ENCODE measurements around the gene SORCS1.

The SORCS1 gene

DNA sequence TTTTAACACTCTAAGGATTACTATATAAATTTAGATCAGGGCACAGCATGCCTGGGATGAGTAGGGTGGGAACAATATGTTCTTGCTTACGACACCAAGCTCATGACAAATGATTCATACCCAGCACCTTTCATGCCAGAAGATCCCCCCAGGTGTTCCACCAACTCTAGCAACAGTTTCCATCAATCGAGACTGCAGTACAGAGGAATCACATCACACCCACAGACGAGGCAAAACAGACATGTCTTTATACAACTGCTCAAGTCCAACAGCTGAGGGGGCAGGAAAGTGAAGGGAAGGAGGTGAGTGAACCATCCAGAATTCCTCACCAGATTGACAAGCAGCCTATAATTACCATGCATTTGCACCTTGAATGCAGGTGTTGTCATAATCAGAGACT, 3.6 kb downstream of the SORCS1 start:
- no peaks in the 10 kb centered on the region for H4K20me1 ChIP-seq (ENCODE audit: insufficient read depth, low read length)
- no peaks in the 10 kb centered on the region for H3K79me2 ChIP-seq (ENCODE audit: insufficient read depth, low read length)
- no peaks in the 10 kb centered on the region for H3K27me3 ChIP-seq (ENCODE audit: insufficient read depth, low read length)
- no peak overlapping the region for H2AFZ ChIP-seq (ENCODE audit: low read length)
- H3K4me3 ChIP-seq (ENCODE audit: low read depth, low read length, poor library complexity, severe bottlenecking) = no peak overlapping the region
- no peak overlapping the region for H3K27ac ChIP-seq (ENCODE audit: low read depth, low read length, poor library complexity, severe bottlenecking)
- no peaks in the 10 kb centered on the region for H3K9me3 ChIP-seq (ENCODE audit: low read length)
- H3K9me2 ChIP-seq (ENCODE audit: low read depth, low read length) = no peaks in the 10 kb centered on the region
- H3F3A ChIP-seq (ENCODE audit: insufficient read depth, low read length) = no peaks in the 10 kb centered on the region
- TF ChIP-seq EZH2 (IDR thresholded peaks at IDR 0.05; ENCODE audit: borderline replicate concordance, low read length) (no peak), CTCF (IDR thresholded peaks at IDR 0.05; ENCODE audit: low read length) (no peak)
- no peaks in the 10 kb centered on the region for H3K4me1 ChIP-seq (ENCODE audit: insufficient read depth, low read length, severe bottlenecking)
- H3K4me2 ChIP-seq (ENCODE audit: low read length) = no peak overlapping the region
- no peaks in the 10 kb centered on the region for H3K36me3 ChIP-seq (ENCODE audit: insufficient read depth, low read length)
- no peak overlapping the region for H3K9ac ChIP-seq (ENCODE audit: low read length)

- H3K27ac ChIP-seq (ENCODE audit: low read depth, low read length, poor library complexity, severe bottlenecking) = no peak overlapping the region
Observed at GRCh38 chr10:107159871-107160270, 4.6 kb downstream of the SORCS1 start.

GRCh38 chr10:107157071-107157470, 7.4 kb downstream of the SORCS1 start:
- H3K9me3 ChIP-seq (ENCODE audit: low read length) = no peaks in the 10 kb centered on the region
- no peak overlapping the region for H2AFZ ChIP-seq (ENCODE audit: low read length)
- no peaks in the 10 kb centered on the region for H3F3A ChIP-seq (ENCODE audit: insufficient read depth, low read length)
- H3K4me2 ChIP-seq (ENCODE audit: low read length) = no peak overlapping the region
- no peak overlapping the region for H3K9ac ChIP-seq (ENCODE audit: low read length)
- no peaks in the 10 kb centered on the region for H3K4me1 ChIP-seq (ENCODE audit: insufficient read depth, low read length, severe bottlenecking)
- H3K27me3 ChIP-seq (ENCODE audit: insufficient read depth, low read length) = no peaks in the 10 kb centered on the region
- no peak overlapping the region for H3K4me3 ChIP-seq (ENCODE audit: low read depth, low read length, poor library complexity, severe bottlenecking)
- no peak for TF ChIP-seq EZH2 (IDR thresholded peaks at IDR 0.05; ENCODE audit: borderline replicate concordance, low read length)
- TF ChIP-seq CTCF (IDR thresholded peaks at IDR 0.05; ENCODE audit: low read length) = no peak
- no peaks in the 10 kb centered on the region for H4K20me1 ChIP-seq (ENCODE audit: insufficient read depth, low read length)
- no peaks in the 10 kb centered on the region for H3K79me2 ChIP-seq (ENCODE audit: insufficient read depth, low read length)
- no peaks in the 10 kb centered on the region for H3K36me3 ChIP-seq (ENCODE audit: insufficient read depth, low read length)
- H3K9me2 ChIP-seq (ENCODE audit: low read depth, low read length) = no peaks in the 10 kb centered on the region
- H3K27ac ChIP-seq (ENCODE audit: low read depth, low read length, poor library complexity, severe bottlenecking) = no peak overlapping the region

More at GRCh38 chr10:107159871-107160270, 4.6 kb downstream of the SORCS1 start:
- Histone ChIP-seq H4K20me1 (ENCODE audit: insufficient read depth, low read length) (no peaks in the 10 kb centered on the region), H3K9me3 (ENCODE audit: low read length) (no peaks in the 10 kb centered on the region), H3K4me3 (ENCODE audit: low read depth, low read length, poor library complexity, severe bottlenecking) (no peak overlapping the region), H3K4me2 (ENCODE audit: low read length) (no peak overlapping the region), H3K9me2 (ENCODE audit: low read depth, low read length) (no peaks in the 10 kb centered on the region), H3K27me3 (ENCODE audit: insufficient read depth, low read length) (no peaks in the 10 kb centered on the region), H3K9ac (ENCODE audit: low read length) (no peak overlapping the region), H3F3A (ENCODE audit: insufficient read depth, low read length) (no peaks in the 10 kb centered on the region), H3K79me2 (ENCODE audit: insufficient read depth, low read length) (no peaks in the 10 kb centered on the region), H3K36me3 (ENCODE audit: insufficient read depth, low read length) (no peaks in the 10 kb centered on the region), H3K4me1 (ENCODE audit: insufficient read depth, low read length, severe bottlenecking) (no peaks in the 10 kb centered on the region), H2AFZ (ENCODE audit: low read length) (no peak overlapping the region)
- TF ChIP-seq CTCF (IDR thresholded peaks at IDR 0.05; ENCODE audit: low read length) (no peak), EZH2 (IDR thresholded peaks at IDR 0.05; ENCODE audit: borderline replicate concordance, low read length) (no peak)
